ENCODE results near the gene DLX6. TPM values are rescaled to one million over a fixed set of nuclear protein-coding genes. Genes with fewer than 3 reads are reported as not detected.

Gene DLX6
- total and polyA plus RNA-seq, 2 of the 8 experiments (the other 6 are each of a cell fraction or from before 2014, with no cell fraction given) = not detected

- TF ChIP-seq EZH2 (IDR thresholded peaks at IDR 0.05; ENCODE audit: low read depth, low read length, severe bottlenecking) (peak; percentile 77), CHD2 (IDR thresholded peaks at IDR 0.05; ENCODE audit: low read length) (no peak), SAP30 (IDR thresholded peaks at IDR 0.05; ENCODE audit: insufficient read depth, insufficient replicate concordance, low read length) (no peak), RNF2 (IDR thresholded peaks at IDR 0.05; ENCODE audit: borderline replicate concordance, low read depth, low read length, missing control alignments, poor library complexity, severe bottlenecking) (no peak), CBX8 (IDR thresholded peaks at IDR 0.05; ENCODE audit: borderline replicate concordance, low read depth, low read length) (peak; percentile 30; the same call in 1 of the 2 replicates), TAF1 (IDR thresholded peaks at IDR 0.05; ENCODE audit: low read depth, low read length) (no peak)
Measured at GRCh38 chr7:96996958-96997511, 8.3 kb upstream of the DLX6 start (continued).
